Hepatocyte (in vitro differentiated cells): ENCODE results near the gene RNF168. TPM values are rescaled to one million over a fixed set of nuclear protein-coding genes. Genes with fewer than 3 reads are reported as not detected.

Experiments
- DNase-seq: peaks from one replicate; pipeline ENCODE4 v3.0.0-alpha.2; 2016; ENCODE audit warnings: low spot score
- H2AFZ ChIP-seq: fragments of 200-600 bp; sonication (generic); 2 replicates; pipeline ENCODE4 v1.6.0; 2016; ENCODE audit warnings: antibody characterized with exemption, mild to moderate bottlenecking
- H3K27ac ChIP-seq: fragments of 200-600 bp; sonication (generic); 2 replicates; pipeline ENCODE4 v1.5.1; 2016; ENCODE audit warnings: mild to moderate bottlenecking
- H3K27me3 ChIP-seq: fragments of 200-600 bp; sonication (generic); 2 replicates; pipeline ENCODE4 v1.6.1; 2016
- H3K36me3 ChIP-seq: fragments of 200-600 bp; sonication (generic); replicated peaks from 2 replicates; pipeline ENCODE4 v1.5.1; 2016; ENCODE audit warnings: low read depth; ENCODE audit not compliant: insufficient read depth
- H3K4me1 ChIP-seq: fragments of 200-600 bp; sonication (generic); 2 replicates; pipeline ENCODE4 v1.5.1; 2016; ENCODE audit warnings: mild to moderate bottlenecking, moderate library complexity; ENCODE audit not compliant: insufficient read depth
- H3K4me2 ChIP-seq: fragments of 200-600 bp; sonication (generic); 2 replicates; pipeline ENCODE4 v1.6.0; 2016
- H3K4me3 ChIP-seq: fragments of 200-600 bp; sonication (generic); 2 replicates; pipeline ENCODE4 v1.5.1; 2016; ENCODE audit warnings: mild to moderate bottlenecking
- H3K79me2 ChIP-seq: fragments of 200-600 bp; sonication (generic); 2 replicates; pipeline ENCODE4 v1.6.0; 2017; ENCODE audit warnings: mild to moderate bottlenecking
- H3K9me2 ChIP-seq: fragments of 200-600 bp; sonication (generic); replicated peaks from 2 replicates; pipeline ENCODE4 v1.6.0; 2017; ENCODE audit warnings: mild to moderate bottlenecking; ENCODE audit not compliant: insufficient read depth
- H3K9me3 ChIP-seq: fragments of 200-600 bp; sonication (generic); 2 replicates; pipeline ENCODE4 v1.5.1; 2016; ENCODE audit warnings: low read depth, mild to moderate bottlenecking
- H4K20me1 ChIP-seq: fragments of 200-600 bp; sonication (generic); 2 replicates; pipeline ENCODE4 v1.6.0; 2016; ENCODE audit warnings: mild to moderate bottlenecking; ENCODE audit not compliant: insufficient read depth, poor library complexity, severe bottlenecking
- EZH2 ChIP-seq: fragments of 200-600 bp; sonication (generic); IDR thresholded peaks from 2 replicates; pipeline ENCODE4 v1.6.1; 2016; ENCODE audit warnings: antibody characterized with exemption, mild to moderate bottlenecking, borderline replicate concordance
- EZH2phosphoT487 ChIP-seq: fragments of 200-600 bp; sonication (generic); IDR thresholded peaks from one replicate; pipeline ENCODE4 v1.6.1; 2018; ENCODE audit warnings: antibody characterized with exemption, mild to moderate bottlenecking, low read depth, moderate library complexity; ENCODE audit not compliant: unreplicated experiment, severe bottlenecking
- WGBS: methylation state at CpG from one replicate; pipeline ENCODE4 v1.1.6; 2016; ENCODE audit warnings: low lambda C conversion rate; ENCODE audit errors: missing lambda C conversion rate; 5-methylcytosine and 5-hydroxymethylcytosine counted together
- polyA plus RNA-seq: library from polyadenylated mRNA; unstranded; fragments of >200 nt; fragmentation: Nextera tagmentation; extraction: Ambion mirVana; gene quantifications from 2 replicates; pipeline ENCODE4 v1.2.1, GENCODE V29; 2016
- small RNA-seq: library from RNA; depleted of rRNA; stranded (forward); fragments of <200 nt; gene quantifications from one replicate; pipeline ENCODE3, GENCODE V24; 2014
- total RNA-seq: library from RNA; depleted of rRNA; stranded (reverse); fragments of >200 nt; gene quantifications from 2 replicates; pipeline ENCODE4 v1.2.3, GENCODE V29; 2014
- TF ChIP-seq, protein P1 (sequence below): fragments of 200-600 bp; sonication (generic); IDR thresholded peaks from 2 replicates; pipeline ENCODE4 v1.5.1; 2016; ENCODE audit warnings: antibody characterized with exemption, mild to moderate bottlenecking; ENCODE audit not compliant: poor library complexity

Gene RNF168
- total and polyA plus RNA-seq, 2 experiments from 2014 or later, result 5.3 to 13.5 TPM

DNA sequence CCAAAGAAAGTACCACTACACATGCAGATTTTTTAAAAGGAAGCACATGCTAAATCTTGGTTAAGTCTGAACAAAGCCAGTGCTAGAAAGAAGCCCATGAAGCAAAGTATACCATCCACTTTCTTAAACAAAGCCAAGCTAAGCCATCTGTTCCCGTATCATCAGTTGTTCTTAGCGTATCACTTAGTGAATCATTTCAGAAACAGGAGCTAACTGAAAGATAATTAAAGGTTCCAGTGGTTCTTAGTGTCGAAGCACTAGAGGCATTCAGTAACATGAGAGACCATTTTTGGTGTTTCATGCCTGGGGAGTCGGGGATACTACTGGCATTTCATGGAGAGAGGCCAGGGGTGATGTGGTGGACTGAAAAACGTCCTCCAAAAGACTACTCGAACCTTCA lies 84.2 kb downstream of the RNF168 start:
- H3K4me1 ChIP-seq, result no peaks in the 10 kb centered on the region
- H3K4me3 ChIP-seq, result no peak overlapping the region
- DNase-seq, result no peak
- no peaks in the 10 kb centered on the region for H3K9me2 ChIP-seq
- H3K36me3 ChIP-seq, result no peaks in the 10 kb centered on the region
- WGBS, result 98% methylated on average over 6 of the region's 6 CpGs
- no peaks in the 10 kb centered on the region for H3K27me3 ChIP-seq
- TF ChIP-seq EZH2 (no peak), EZH2phosphoT487 (no peak)
- TF ChIP-seq, protein P1, sequence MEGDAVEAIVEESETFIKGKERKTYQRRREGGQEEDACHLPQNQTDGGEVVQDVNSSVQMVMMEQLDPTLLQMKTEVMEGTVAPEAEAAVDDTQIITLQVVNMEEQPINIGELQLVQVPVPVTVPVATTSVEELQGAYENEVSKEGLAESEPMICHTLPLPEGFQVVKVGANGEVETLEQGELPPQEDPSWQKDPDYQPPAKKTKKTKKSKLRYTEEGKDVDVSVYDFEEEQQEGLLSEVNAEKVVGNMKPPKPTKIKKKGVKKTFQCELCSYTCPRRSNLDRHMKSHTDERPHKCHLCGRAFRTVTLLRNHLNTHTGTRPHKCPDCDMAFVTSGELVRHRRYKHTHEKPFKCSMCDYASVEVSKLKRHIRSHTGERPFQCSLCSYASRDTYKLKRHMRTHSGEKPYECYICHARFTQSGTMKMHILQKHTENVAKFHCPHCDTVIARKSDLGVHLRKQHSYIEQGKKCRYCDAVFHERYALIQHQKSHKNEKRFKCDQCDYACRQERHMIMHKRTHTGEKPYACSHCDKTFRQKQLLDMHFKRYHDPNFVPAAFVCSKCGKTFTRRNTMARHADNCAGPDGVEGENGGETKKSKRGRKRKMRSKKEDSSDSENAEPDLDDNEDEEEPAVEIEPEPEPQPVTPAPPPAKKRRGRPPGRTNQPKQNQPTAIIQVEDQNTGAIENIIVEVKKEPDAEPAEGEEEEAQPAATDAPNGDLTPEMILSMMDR, result no peak
- peaks cover 100% of the 10 kb centered on the region for H3K79me2 ChIP-seq
- H3K27ac ChIP-seq, result no peak overlapping the region
- H3K9me3 ChIP-seq, result no peaks in the 10 kb centered on the region
- no peak overlapping the region for H2AFZ ChIP-seq
- H4K20me1 ChIP-seq, result peaks cover 89% of the 10 kb centered on the region
- H3K4me2 ChIP-seq, result no peak overlapping the region

Small RNAs within 50 kb of the gene (small RNA-seq; reads per million reads assigned to genes)
- not detected for gene AC083822.1
- gene AC117490.1, result not detected
- gene RPS29P3, result not detected

Other genes starting within 250 kb of the RNF168 start
- gene PCYT1A, start 216.0 kb downstream of the RNF168 start, total RNA-seq, result 69.1 and 69.7 TPM in 2 replicates
- gene PCYT1A, start 216.0 kb downstream of the RNF168 start, polyA plus RNA-seq, result 23.8 and 30.1 TPM in 2 replicates
- 7.0 and 10.9 TPM in 2 replicates for gene DYNLT2B, start 185.5 kb downstream of the RNF168 start, total RNA-seq
- 19.6 and 23.5 TPM in 2 replicates for gene DYNLT2B, start 185.5 kb downstream of the RNF168 start, polyA plus RNA-seq
- 0.84 TPM in 1 of 2 replicates, not detected in the other for gene TM4SF19, start 165.4 kb downstream of the RNF168 start, total RNA-seq
- gene TM4SF19, start 165.4 kb downstream of the RNF168 start, polyA plus RNA-seq, result not detected in 2 replicates
- gene UBXN7, start 71.3 kb downstream of the RNF168 start, total RNA-seq, result 30.9 and 32.4 TPM in 2 replicates
- gene UBXN7, start 71.3 kb downstream of the RNF168 start, polyA plus RNA-seq, result 18.6 and 27.3 TPM in 2 replicates
- gene SMCO1, start 11.6 kb upstream of the RNF168 start, total RNA-seq, result not detected in 2 replicates
- not detected in 2 replicates for gene SMCO1, start 11.6 kb upstream of the RNF168 start, polyA plus RNA-seq
- gene WDR53, start 64.8 kb upstream of the RNF168 start, total RNA-seq, result 6.4 and 6.9 TPM in 2 replicates
- 7.2 and 8.8 TPM in 2 replicates for gene WDR53, start 64.8 kb upstream of the RNF168 start, polyA plus RNA-seq
- 10.1 and 12.2 TPM in 2 replicates for gene FBXO45, start 64.9 kb upstream of the RNF168 start, total RNA-seq
- 3.4 and 6.8 TPM in 2 replicates for gene FBXO45, start 64.9 kb upstream of the RNF168 start, polyA plus RNA-seq
- 0.33 and 0.36 TPM in 2 replicates for gene NRROS, start 135.9 kb upstream of the RNF168 start, total RNA-seq
- gene NRROS, start 135.9 kb upstream of the RNF168 start, polyA plus RNA-seq, result not detected in 2 replicates
- gene CEP19, start 208.5 kb upstream of the RNF168 start, total RNA-seq, result 3.2 and 3.8 TPM in 2 replicates
- gene CEP19, start 208.5 kb upstream of the RNF168 start, polyA plus RNA-seq, result 4.6 and 6.0 TPM in 2 replicates
- gene PIGX, start 208.6 kb upstream of the RNF168 start, total RNA-seq, result 24.9 and 31.6 TPM in 2 replicates
- 33.5 and 36.7 TPM in 2 replicates for gene PIGX, start 208.6 kb upstream of the RNF168 start, polyA plus RNA-seq
- 50.9 and 51.5 TPM in 2 replicates for gene PAK2, start 236.1 kb upstream of the RNF168 start, total RNA-seq
- gene PAK2, start 236.1 kb upstream of the RNF168 start, polyA plus RNA-seq, result 25.6 and 26.5 TPM in 2 replicates